Neural cell (in vitro differentiated cells): ENCODE data around the gene CORO2A. TPM values are rescaled to one million over a fixed set of nuclear protein-coding genes. Genes with fewer than 3 reads are reported as not detected.

Experiments
- H2AFZ ChIP-seq: fragments of 200-600, 300-800 bp; sonication (generic), shearing (Covaris generic); 2 replicates; pipeline ENCODE4 v1.6.0; 2014; ENCODE audit warnings: low read depth, mild to moderate bottlenecking, antibody characterized with exemption, low read length, moderate library complexity
- H3F3A ChIP-seq: fragments of 200-600 bp; shearing (Covaris generic); 2 replicates; pipeline ENCODE4 v1.6.1; 2016; ENCODE audit warnings: mild to moderate bottlenecking, moderate library complexity, mixed read lengths, antibody characterized with exemption, low read length; ENCODE audit not compliant: insufficient read depth, poor library complexity, severe bottlenecking
- H3K27ac ChIP-seq: fragments of 200-600, 300-800 bp; sonication (generic), shearing (Covaris generic); 2 replicates; pipeline ENCODE4 v1.5.1; 2014; ENCODE audit warnings: mild to moderate bottlenecking, low read length, moderate library complexity
- H3K27me3 ChIP-seq: fragments of 300-800, 200-600 bp; sonication (generic), shearing (Covaris generic); 2 replicates; pipeline ENCODE4 v1.6.0; 2014; ENCODE audit warnings: mild to moderate bottlenecking, low read depth, low read length, moderate library complexity; ENCODE audit not compliant: insufficient read depth
- H3K36me3 ChIP-seq: fragments of 300-800, 200-600 bp; sonication (generic), shearing (Covaris generic); 2 replicates; pipeline ENCODE4 v1.5.1; 2014; ENCODE audit warnings: mild to moderate bottlenecking, antibody characterized with exemption, low read length, moderate library complexity; ENCODE audit not compliant: insufficient read depth
- H3K4me2 ChIP-seq: fragments of 300-800, 200-600 bp; sonication (generic), shearing (Covaris generic); 2 replicates; pipeline ENCODE4 v1.6.0; 2014; ENCODE audit warnings: mild to moderate bottlenecking, low read length
- H3K4me3 ChIP-seq: fragments of 300-800, 200-600 bp; sonication (generic), shearing (Covaris generic); 2 replicates; pipeline ENCODE4 v1.5.1; 2014; ENCODE audit warnings: mild to moderate bottlenecking, low read length, moderate library complexity
- H3K79me2 ChIP-seq: fragments of 200-600 bp; shearing (Covaris generic); replicated peaks from 2 replicates; pipeline ENCODE4 v1.6.0; 2014; ENCODE audit warnings: mild to moderate bottlenecking, low read length, moderate library complexity; ENCODE audit not compliant: insufficient read depth
- H3K9ac ChIP-seq: fragments of 300-800, 200-600 bp; sonication (generic), shearing (Covaris generic); 2 replicates; pipeline ENCODE4 v1.6.1; 2016; ENCODE audit warnings: mild to moderate bottlenecking, low read length, mixed read lengths
- H3K9me2 ChIP-seq: fragments of 200-600 bp; shearing (Covaris generic); 2 replicates; pipeline ENCODE4 v1.6.1; 2016; ENCODE audit warnings: mild to moderate bottlenecking, low read length, mixed read lengths; ENCODE audit not compliant: insufficient read depth
- H3K9me3 ChIP-seq: fragments of 200-600, 300-800 bp; sonication (generic), shearing (Covaris generic); 2 replicates; pipeline ENCODE4 v1.6.1; 2016; ENCODE audit warnings: mild to moderate bottlenecking, mixed run types, low read length, moderate library complexity, mixed read lengths
- H4K20me1 ChIP-seq: fragments of 200-600 bp; shearing (Covaris generic); 2 replicates; pipeline ENCODE4 v1.6.1; 2016; ENCODE audit warnings: mild to moderate bottlenecking, mixed run types; ENCODE audit not compliant: insufficient read depth
- CTCF ChIP-seq: fragments of 450-650 bp; IDR thresholded peaks from 2 replicates; pipeline ENCODE4 v1.5.1; 2014; ENCODE audit warnings: antibody characterized with exemption, mild to moderate bottlenecking, moderate library complexity; ENCODE audit not compliant: poor library complexity, severe bottlenecking
- EP300 ChIP-seq: fragments of 450-650 bp; conservative IDR thresholded peaks from 2 replicates; pipeline ENCODE4 v1.6.1; 2014; ENCODE audit warnings: antibody characterized with exemption, mild to moderate bottlenecking, moderate library complexity; ENCODE audit not compliant: poor library complexity, severe bottlenecking
- EZH2 ChIP-seq: fragments of 200-600, 300-800 bp; shearing (Covaris generic), sonication (generic); IDR thresholded peaks from 2 replicates; pipeline ENCODE4 v1.6.1; 2014; ENCODE audit warnings: antibody characterized with exemption, low read length, borderline replicate concordance, mild to moderate bottlenecking; ENCODE audit not compliant: insufficient read depth, poor library complexity, severe bottlenecking
- MXI1 ChIP-seq: fragments of 450-650 bp; conservative IDR thresholded peaks from 2 replicates; pipeline ENCODE4 v1.6.1; 2014; ENCODE audit warnings: antibody characterized with exemption, mild to moderate bottlenecking; ENCODE audit not compliant: poor library complexity, severe bottlenecking
- POLR2AphosphoS5 ChIP-seq: IDR thresholded peaks from 2 replicates; pipeline ENCODE4 v1.6.1; 2012
- RAD21 ChIP-seq: fragments of 450-650 bp; conservative IDR thresholded peaks from 2 replicates; pipeline ENCODE4 v1.6.1; 2014; ENCODE audit warnings: antibody characterized with exemption, mild to moderate bottlenecking, moderate library complexity
- REST ChIP-seq: IDR thresholded peaks from 2 replicates; pipeline ENCODE4 v1.6.1; 2012; ENCODE audit warnings: borderline replicate concordance
- SMC3 ChIP-seq: fragments of 450-650 bp; conservative IDR thresholded peaks from 2 replicates; pipeline ENCODE4 v1.6.1; 2014; ENCODE audit warnings: antibody characterized with exemption, mild to moderate bottlenecking, moderate library complexity; ENCODE audit not compliant: poor library complexity
- TAF1 ChIP-seq: IDR thresholded peaks from 2 replicates; pipeline ENCODE4 v1.6.1; 2012; ENCODE audit warnings: low read depth
- polyA plus RNA-seq: library from polyadenylated mRNA; depleted of rRNA; stranded (reverse); fragments of >200 nt; gene quantifications from 2 replicates; pipeline ENCODE4 v1.2.3, GENCODE V29; 2014

The CORO2A gene
- polyA plus RNA-seq, 1 donor from 2014 or later: 1.9 TPM

GRCh38 chr9:98215821-98216220 is 23.4 kb upstream of the CORO2A start:
- Histone ChIP-seq H3K9me3 (no peaks in the 10 kb centered on the region), H3K79me2 (no peaks in the 10 kb centered on the region), H4K20me1 (no peaks in the 10 kb centered on the region), H3K9ac (no peak overlapping the region), H3K27ac (no peak overlapping the region), H3K27me3 (no peaks in the 10 kb centered on the region), H3K36me3 (no peaks in the 10 kb centered on the region), H2AFZ (no peak overlapping the region), H3K4me2 (no peak overlapping the region), H3K4me3 (no peak overlapping the region), H3F3A (no peaks in the 10 kb centered on the region), H3K9me2 (no peaks in the 10 kb centered on the region)
- TF ChIP-seq TAF1: no peak
- TF ChIP-seq REST: no peak
- TF ChIP-seq POLR2AphosphoS5: no peak
- no peak for TF ChIP-seq SMC3
- TF ChIP-seq CTCF: no peak
- no peak for TF ChIP-seq EZH2
- no peak for TF ChIP-seq RAD21
- TF ChIP-seq EP300: no peak
- no peak for TF ChIP-seq MXI1

GRCh38 chr9:98215271-98215670 is 22.8 kb upstream of the CORO2A start:
- H3K9ac ChIP-seq: no peak overlapping the region
- H3K27ac ChIP-seq: no peak overlapping the region

GRCh38 chr9:98214811-98215210 is 22.4 kb upstream of the CORO2A start:
- Histone ChIP-seq H2AFZ (no peak overlapping the region), H3F3A (no peaks in the 10 kb centered on the region), H3K4me2 (no peak overlapping the region), H3K4me3 (no peak overlapping the region), H3K27ac (no peak overlapping the region), H3K9ac (no peak overlapping the region), H3K36me3 (no peaks in the 10 kb centered on the region), H3K9me2 (no peaks in the 10 kb centered on the region), H3K79me2 (no peaks in the 10 kb centered on the region), H3K27me3 (no peaks in the 10 kb centered on the region), H3K9me3 (no peaks in the 10 kb centered on the region), H4K20me1 (no peaks in the 10 kb centered on the region)
- TF ChIP-seq POLR2AphosphoS5 (no peak), EP300 (no peak), RAD21 (no peak), CTCF (no peak)

More at GRCh38 chr9:98215271-98215670, 22.8 kb upstream of the CORO2A start:
- no peaks in the 10 kb centered on the region for H3K79me2 ChIP-seq
- H3F3A ChIP-seq: no peaks in the 10 kb centered on the region
- no peaks in the 10 kb centered on the region for H4K20me1 ChIP-seq
- no peak for TF ChIP-seq RAD21
- no peak overlapping the region for H2AFZ ChIP-seq
- H3K27me3 ChIP-seq: no peaks in the 10 kb centered on the region
- H3K9me2 ChIP-seq: no peaks in the 10 kb centered on the region
- no peak overlapping the region for H3K4me3 ChIP-seq
- H3K4me2 ChIP-seq: no peak overlapping the region
- H3K36me3 ChIP-seq: no peaks in the 10 kb centered on the region
- no peaks in the 10 kb centered on the region for H3K9me3 ChIP-seq
